Activated naive CD8-positive, alpha-beta T cell (primary cell): ENCODE data around the gene FN3KRP.
A peak's percentile ranks its signal among the peaks of the same experiment; 100 is the strongest.
"Not testable (repeated sequence)": the region's sequence is repeated elsewhere in the genome, so short reads cannot be mapped to it uniquely, and the experiment has no call there.

ENCODE experiments used
- H3K27ac Mint-ChIP-seq: one replicate; pipeline ENCODE4 v1.8.0; 2021; ENCODE audit warnings: mixed read lengths
- H3K27me3 Mint-ChIP-seq: one replicate; pipeline ENCODE4 v1.8.0; 2021; ENCODE audit warnings: mixed read lengths
- H3K36me3 Mint-ChIP-seq: one replicate; pipeline ENCODE4 v1.8.0; 2021; ENCODE audit warnings: mixed read lengths
- H3K4me1 Mint-ChIP-seq: one replicate; pipeline ENCODE4 v1.8.0; 2021; ENCODE audit warnings: low read depth, mixed read lengths
- H3K4me3 Mint-ChIP-seq: one replicate; pipeline ENCODE4 v1.8.0; 2021; ENCODE audit warnings: mild to moderate bottlenecking, mixed read lengths
- H3K9me3 Mint-ChIP-seq: one replicate; pipeline ENCODE4 v1.8.0; 2021; ENCODE audit warnings: low read depth, mixed read lengths

FN3KRP gene

GRCh38 chr17:82740906-82741759 is 24.6 kb downstream of the FN3KRP start:
- peaks cover under 1% of the 10 kb centered on the region for H3K4me1 Mint-ChIP-seq
- peaks cover 22% of the 10 kb centered on the region for H3K36me3 Mint-ChIP-seq
- H3K9me3 Mint-ChIP-seq = peaks cover 15% of the 10 kb centered on the region
- no peak overlapping the region for H3K4me3 Mint-ChIP-seq
- no peaks in the 10 kb centered on the region for H3K27me3 Mint-ChIP-seq
- H3K27ac Mint-ChIP-seq = no peak overlapping the region

GRCh38 chr17:82743344-82744219 is 27.1 kb downstream of the FN3KRP start:
- Mint-ChIP-seq H3K27ac (no peak overlapping the region), H3K27me3 (no peaks in the 10 kb centered on the region), H3K4me1 (no peaks in the 10 kb centered on the region), H3K9me3 (peaks cover 18% of the 10 kb centered on the region), H3K36me3 (peaks cover 22% of the 10 kb centered on the region), H3K4me3 (no peak overlapping the region)

- not testable (repeated sequence) for H3K27ac Mint-ChIP-seq, H3K4me1 Mint-ChIP-seq, H3K4me3 Mint-ChIP-seq, H3K27me3 Mint-ChIP-seq
- Mint-ChIP-seq H3K36me3 (peaks cover 22% of the 10 kb centered on the region), H3K9me3 (peaks cover 18% of the 10 kb centered on the region)
These were observed 28.2 kb downstream of the FN3KRP start for GRCh38 chr17:82744736-82745135.

- peaks cover 2% of the 10 kb centered on the region for H3K4me1 Mint-ChIP-seq
- no peaks in the 10 kb centered on the region for H3K27me3 Mint-ChIP-seq
- H3K36me3 Mint-ChIP-seq = peaks cover 17% of the 10 kb centered on the region
- H3K27ac Mint-ChIP-seq = no peak overlapping the region
- H3K4me3 Mint-ChIP-seq = no peak overlapping the region
- peaks cover 17% of the 10 kb centered on the region for H3K9me3 Mint-ChIP-seq
These were observed 29.0 kb downstream of the FN3KRP start for GRCh38 chr17:82745524-82745923.

GRCh38 chr17:82748756-82749155 is 32.2 kb downstream of the FN3KRP start:
- Mint-ChIP-seq H3K27me3 (no peaks in the 10 kb centered on the region), H3K36me3 (peaks cover 3% of the 10 kb centered on the region), H3K9me3 (peaks cover 8% of the 10 kb centered on the region), H3K4me1 (peaks cover 11% of the 10 kb centered on the region), H3K4me3 (no peak overlapping the region), H3K27ac (no peak overlapping the region)

GRCh38 chr17:82750241-82750908 is 33.9 kb downstream of the FN3KRP start:
- Mint-ChIP-seq H3K27me3 (no peaks in the 10 kb centered on the region), H3K4me1 (peaks cover 22% of the 10 kb centered on the region), H3K36me3 (peaks cover 2% of the 10 kb centered on the region), H3K4me3 (peak overlapping the region; percentile 59), H3K9me3 (peaks cover 6% of the 10 kb centered on the region), H3K27ac (peak overlapping the region; percentile 28)

- Mint-ChIP-seq H3K36me3 (peaks cover 4% of the 10 kb centered on the region), H3K9me3 (peaks cover 3% of the 10 kb centered on the region), H3K4me1 (peaks cover 27% of the 10 kb centered on the region), H3K4me3 (no peak overlapping the region), H3K27ac (no peak overlapping the region), H3K27me3 (no peaks in the 10 kb centered on the region)
These were observed 34.7 kb downstream of the FN3KRP start for GRCh38 chr17:82751171-82751570.

- peaks cover 5% of the 10 kb centered on the region for H3K36me3 Mint-ChIP-seq
- no peaks in the 10 kb centered on the region for H3K9me3 Mint-ChIP-seq
- no peaks in the 10 kb centered on the region for H3K27me3 Mint-ChIP-seq
- H3K4me3 Mint-ChIP-seq = peak within 1 kb of the TSS; percentile 87
- no peak within 1 kb of the TSS for H3K27ac Mint-ChIP-seq
- peaks cover 27% of the 10 kb centered on the region for H3K4me1 Mint-ChIP-seq
These were observed 35.3 kb downstream of the FN3KRP start, which contains the start of gene TBCD for GRCh38 chr17:82751571-82752370. TSS of gene TBCD (plus strand) at chr17:82752065. CDS start at chr17:82752194, 129 bp downstream.

GRCh38 chr17:82752371-82753200 is 36.1 kb downstream of the FN3KRP start:
- H3K4me3 Mint-ChIP-seq = peak overlapping the region; percentile 87
- H3K27me3 Mint-ChIP-seq = no peaks in the 10 kb centered on the region
- H3K27ac Mint-ChIP-seq = no peak overlapping the region
- H3K36me3 Mint-ChIP-seq = peaks cover 7% of the 10 kb centered on the region
- H3K4me1 Mint-ChIP-seq = peaks cover 27% of the 10 kb centered on the region
- H3K9me3 Mint-ChIP-seq = no peaks in the 10 kb centered on the region

- H3K27ac Mint-ChIP-seq = no peak overlapping the region
- peaks cover 28% of the 10 kb centered on the region for H3K4me1 Mint-ChIP-seq
- peaks cover 7% of the 10 kb centered on the region for H3K36me3 Mint-ChIP-seq
- H3K27me3 Mint-ChIP-seq = no peaks in the 10 kb centered on the region
- H3K9me3 Mint-ChIP-seq = no peaks in the 10 kb centered on the region
- H3K4me3 Mint-ChIP-seq = peak overlapping the region; percentile 87
These were observed 36.6 kb downstream of the FN3KRP start for GRCh38 chr17:82753201-82753464.

GRCh38 chr17:82754297-82755208 is 38.0 kb downstream of the FN3KRP start:
- no peaks in the 10 kb centered on the region for H3K27me3 Mint-ChIP-seq
- peaks cover 7% of the 10 kb centered on the region for H3K36me3 Mint-ChIP-seq
- H3K27ac Mint-ChIP-seq = peak overlapping the region; percentile 22
- peaks cover 28% of the 10 kb centered on the region for H3K4me1 Mint-ChIP-seq
- no peaks in the 10 kb centered on the region for H3K9me3 Mint-ChIP-seq
- H3K4me3 Mint-ChIP-seq = peak overlapping the region; percentile 54

- Mint-ChIP-seq H3K4me1 (peaks cover 28% of the 10 kb centered on the region), H3K4me3 (no peak overlapping the region), H3K27me3 (no peaks in the 10 kb centered on the region), H3K9me3 (no peaks in the 10 kb centered on the region), H3K36me3 (peaks cover 12% of the 10 kb centered on the region), H3K27ac (no peak overlapping the region)
These were observed 39.7 kb downstream of the FN3KRP start for GRCh38 chr17:82756166-82756565.

- no peak overlapping the region for H3K27ac Mint-ChIP-seq
- H3K4me1 Mint-ChIP-seq = peaks cover 12% of the 10 kb centered on the region
- peaks cover 17% of the 10 kb centered on the region for H3K36me3 Mint-ChIP-seq
- no peaks in the 10 kb centered on the region for H3K9me3 Mint-ChIP-seq
- H3K4me3 Mint-ChIP-seq = no peak overlapping the region
- no peaks in the 10 kb centered on the region for H3K27me3 Mint-ChIP-seq
These were observed 48.9 kb downstream of the FN3KRP start for GRCh38 chr17:82765371-82765770.
